GM18867 (cell line): ENCODE results near the gene CDK10.
"Not testable (repeated sequence)": the region's sequence is repeated elsewhere in the genome, so short reads cannot be mapped to it uniquely, and the experiment has no call there.

Source experiments
- ATAC-seq: cut with Tn5 transposase; IDR thresholded peaks from one replicate; pipeline ENCODE4 v1.9.1; 2021; ENCODE audit warnings: mild to moderate bottlenecking, moderate library complexity; ENCODE audit not compliant: unreplicated experiment

The CDK10 gene, protein sequence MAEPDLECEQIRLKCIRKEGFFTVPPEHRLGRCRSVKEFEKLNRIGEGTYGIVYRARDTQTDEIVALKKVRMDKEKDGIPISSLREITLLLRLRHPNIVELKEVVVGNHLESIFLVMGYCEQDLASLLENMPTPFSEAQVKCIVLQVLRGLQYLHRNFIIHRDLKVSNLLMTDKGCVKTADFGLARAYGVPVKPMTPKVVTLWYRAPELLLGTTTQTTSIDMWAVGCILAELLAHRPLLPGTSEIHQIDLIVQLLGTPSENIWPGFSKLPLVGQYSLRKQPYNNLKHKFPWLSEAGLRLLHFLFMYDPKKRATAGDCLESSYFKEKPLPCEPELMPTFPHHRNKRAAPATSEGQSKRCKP

DNA sequence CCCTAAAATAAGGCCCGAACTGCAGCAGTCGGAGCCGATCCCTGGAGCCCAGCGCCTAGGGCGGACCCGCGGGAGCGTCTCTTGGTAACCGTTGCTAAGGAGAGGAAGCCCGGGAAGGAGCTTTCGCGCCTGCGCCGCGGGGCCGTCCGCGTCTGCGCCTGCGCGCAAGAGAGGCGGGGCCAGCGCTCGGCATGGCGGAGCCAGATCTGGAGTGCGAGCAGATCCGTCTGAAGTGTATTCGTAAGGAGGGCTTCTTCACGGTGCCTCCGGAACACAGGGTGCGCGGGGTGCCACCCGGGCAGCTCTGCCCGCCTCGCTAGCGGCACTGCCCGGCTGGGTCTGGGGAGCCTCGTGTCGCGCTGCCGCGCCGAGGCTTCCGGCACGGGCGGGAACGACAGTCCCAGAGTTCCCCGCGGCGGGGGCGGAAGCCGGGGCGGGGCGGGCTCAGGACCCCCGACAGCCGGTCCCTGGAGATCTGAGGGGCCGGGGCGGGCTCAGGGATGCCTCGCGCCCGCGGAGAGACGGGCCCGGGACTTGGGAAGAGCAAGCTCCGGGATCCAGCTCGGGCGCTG is at the start of gene CDK10:
Gene CDK10 (plus strand): TSS at position 170 of the 572 bp plus-strand sequence. CDS start 22 bp downstream, at position 192.
- ATAC-seq = peak; percentile 79

DNA sequence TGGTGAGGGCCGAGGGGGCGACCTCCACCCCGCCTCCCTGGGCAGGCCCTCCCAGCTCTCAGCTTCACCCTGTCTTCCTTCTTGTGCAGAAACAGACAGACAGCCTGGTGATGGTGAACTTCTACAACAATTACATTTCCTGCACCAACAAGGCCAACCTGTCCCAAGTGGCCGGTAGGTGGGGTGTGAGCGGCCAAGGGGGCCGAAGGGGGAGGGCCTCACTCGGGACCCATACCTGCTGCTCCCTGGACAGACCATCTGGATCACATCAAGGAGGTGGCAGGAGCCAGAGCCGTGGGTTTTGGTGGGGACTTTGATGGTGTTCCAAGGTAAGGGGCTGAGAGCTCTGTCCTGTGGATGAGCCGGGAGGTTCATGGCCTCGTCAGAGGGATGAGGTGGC is 49.1 kb upstream of the CDK10 start:
- no peak for ATAC-seq

DNA sequence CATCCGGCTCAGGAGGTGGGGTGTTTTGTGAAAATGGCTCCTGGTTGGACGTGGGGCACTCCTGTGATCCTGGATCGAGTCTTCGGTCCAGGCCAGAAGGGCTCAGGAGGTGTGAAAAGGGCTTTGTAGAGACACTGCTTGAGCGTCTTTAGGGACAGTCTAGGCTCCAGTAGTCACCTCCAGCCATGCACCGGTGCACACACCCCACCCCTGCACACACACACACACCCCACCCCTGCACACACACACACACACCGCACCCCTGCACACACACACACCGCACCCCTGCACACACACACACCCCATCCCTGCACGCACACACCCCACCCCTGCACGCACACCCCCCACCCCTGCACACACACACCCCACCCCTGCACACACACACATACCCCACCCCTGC is 48.0 kb upstream of the CDK10 start:
- ATAC-seq = no peak

DNA sequence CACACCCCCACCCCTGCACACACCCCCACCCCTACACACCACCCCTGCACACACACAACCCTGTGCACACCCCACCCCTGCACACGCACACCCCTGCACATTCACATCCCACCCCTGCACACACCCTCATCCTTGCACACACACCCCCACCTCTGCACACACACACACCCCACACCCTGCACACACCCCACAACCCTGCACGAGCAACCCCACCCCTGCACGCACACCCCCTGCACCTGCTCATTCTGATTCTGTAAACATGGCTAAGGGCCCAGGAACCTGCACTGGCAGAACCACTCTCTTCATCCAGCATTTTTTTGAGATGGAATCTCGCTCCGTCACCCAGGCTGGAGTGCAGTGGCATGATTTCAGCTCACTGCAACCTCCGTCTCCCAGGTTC is 47.1 kb upstream of the CDK10 start:
- ATAC-seq = no peak

DNA sequence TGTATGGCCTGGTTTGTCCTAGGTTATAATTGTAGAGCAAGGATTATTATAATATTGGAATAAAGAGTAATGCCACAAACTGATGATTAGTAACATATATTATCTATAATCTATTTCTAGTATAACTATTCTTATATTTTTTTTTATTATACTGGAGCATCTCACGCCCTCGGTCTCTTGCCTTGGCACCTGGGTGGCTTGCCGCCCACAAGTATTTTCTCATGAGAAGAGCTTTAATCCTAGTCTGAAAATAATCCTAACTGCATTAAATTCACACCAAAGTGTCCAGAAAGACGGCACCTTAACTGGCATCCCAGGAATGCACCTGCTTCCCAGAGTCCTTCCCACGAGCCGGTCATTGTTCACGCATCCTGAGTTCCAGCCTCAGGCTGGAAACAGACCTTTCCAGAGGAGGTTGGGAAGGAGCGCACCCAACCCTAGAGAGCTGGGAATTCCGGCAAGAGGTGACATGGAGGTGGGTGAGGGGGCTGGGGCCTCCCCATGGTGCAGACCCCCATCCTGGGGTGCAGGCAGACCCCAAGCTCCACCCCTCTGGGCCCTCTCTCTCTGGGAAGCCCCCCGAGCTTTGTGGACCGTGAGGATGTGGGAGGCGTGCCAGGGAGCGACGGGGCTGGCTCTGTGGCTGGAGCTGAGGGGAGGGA is 44.9 kb upstream of the CDK10 start:
- no peak for ATAC-seq

DNA sequence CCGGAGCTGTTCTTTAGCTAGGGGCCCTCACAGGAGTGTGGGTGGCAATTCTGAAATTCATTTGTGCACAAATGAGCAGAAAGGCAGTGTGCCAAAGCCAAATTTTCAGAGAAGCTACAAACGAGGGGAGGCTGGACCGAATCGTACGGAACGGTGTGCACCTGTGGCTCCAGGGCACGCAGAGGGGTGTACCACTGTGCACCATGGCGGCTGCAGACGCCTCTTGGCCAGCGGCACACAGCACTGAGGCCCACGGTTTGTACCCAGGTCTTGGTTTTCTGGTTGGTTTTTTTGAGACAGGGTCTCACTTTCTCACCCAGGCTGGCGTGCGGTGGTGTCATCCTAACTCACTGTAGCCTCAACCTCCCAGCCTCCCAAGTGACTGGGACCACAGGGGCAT is 43.9 kb upstream of the CDK10 start:
- no peak for ATAC-seq

DNA sequence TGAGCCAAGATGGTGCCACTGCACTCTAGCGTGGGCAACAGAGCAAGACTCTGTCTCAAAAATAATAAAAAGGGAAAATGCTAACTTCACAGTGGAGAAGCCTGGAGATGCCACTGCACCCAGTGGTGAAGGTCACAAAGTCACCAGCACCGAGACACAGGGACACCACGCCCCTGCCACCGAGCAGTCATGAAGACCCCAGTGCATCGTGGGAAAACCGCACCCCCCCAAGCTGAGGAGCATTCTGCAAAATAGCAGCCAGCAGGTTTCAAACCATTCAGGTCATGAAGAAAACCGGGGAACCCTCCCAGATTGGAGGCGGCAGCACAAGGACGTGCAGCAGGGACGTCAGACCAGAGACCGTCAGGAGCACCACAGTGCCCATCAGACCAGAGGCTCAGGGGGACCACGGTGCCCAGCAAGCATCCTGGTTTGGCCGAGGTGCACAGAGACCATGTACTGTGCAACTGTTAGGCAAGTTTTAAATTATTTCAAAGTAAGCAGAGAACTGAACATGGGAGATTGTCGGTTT is 42.7 kb upstream of the CDK10 start:
- no peak for ATAC-seq

DNA sequence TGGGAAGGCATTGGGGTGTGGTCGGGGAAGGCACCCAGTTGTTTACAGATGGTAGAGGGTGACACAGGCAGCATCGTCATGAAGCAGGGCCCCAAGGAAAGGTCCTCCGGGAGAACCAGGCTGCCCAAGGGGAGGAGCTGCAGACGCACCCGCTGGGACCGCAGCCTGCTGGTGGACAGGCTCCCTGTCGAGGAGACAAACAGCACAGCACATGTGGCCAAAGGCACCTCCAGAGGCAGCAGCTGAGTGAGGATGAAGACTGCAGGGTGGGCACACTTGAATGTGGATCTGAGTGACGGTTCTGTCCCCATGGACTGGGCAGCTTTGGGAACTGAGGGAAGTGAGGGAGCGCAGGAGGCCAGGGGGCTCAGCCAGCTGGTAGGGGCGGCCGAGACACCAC is 41.4 kb upstream of the CDK10 start:
- no peak for ATAC-seq

DNA sequence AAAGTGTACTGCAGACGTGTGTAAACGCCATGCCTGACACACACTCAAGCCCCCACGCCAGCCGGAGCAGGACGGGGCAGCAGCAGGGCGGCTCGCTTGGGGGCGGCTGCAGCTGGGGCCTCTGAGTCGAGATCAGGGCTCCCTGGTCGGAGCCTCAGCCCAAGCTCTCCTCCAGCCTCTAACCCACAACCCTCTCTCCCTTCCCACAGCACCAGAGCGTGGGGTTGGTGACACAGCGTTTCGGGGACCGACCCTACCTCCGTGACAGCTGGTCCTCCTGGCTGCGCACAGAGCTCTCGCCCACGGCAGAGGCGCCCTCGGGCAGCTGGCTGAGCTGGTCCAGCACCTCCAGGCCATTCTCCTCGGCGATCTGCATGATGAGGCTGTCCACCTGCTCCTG is 40.2 kb upstream of the CDK10 start:
- no peak for ATAC-seq

DNA sequence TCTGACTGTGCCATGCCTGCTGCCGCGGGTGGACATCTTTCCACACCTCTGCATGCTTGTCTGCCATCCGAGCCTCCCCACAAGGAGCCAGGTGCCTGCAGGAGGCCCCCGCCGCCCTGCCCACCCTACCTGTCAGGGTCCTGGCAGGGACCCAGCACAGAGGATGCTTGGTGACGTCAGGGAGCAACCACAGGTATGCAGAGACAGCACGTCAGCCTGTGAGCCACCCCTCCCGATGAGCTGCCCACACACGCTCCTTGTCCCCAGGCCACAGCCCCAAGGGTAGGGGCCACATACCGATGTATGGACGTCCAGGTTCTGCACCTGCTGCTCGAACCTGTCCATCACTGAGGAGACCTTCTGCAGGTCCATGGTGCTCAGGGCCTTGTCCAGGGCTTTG is 39.6 kb upstream of the CDK10 start:
- no peak for ATAC-seq

DNA sequence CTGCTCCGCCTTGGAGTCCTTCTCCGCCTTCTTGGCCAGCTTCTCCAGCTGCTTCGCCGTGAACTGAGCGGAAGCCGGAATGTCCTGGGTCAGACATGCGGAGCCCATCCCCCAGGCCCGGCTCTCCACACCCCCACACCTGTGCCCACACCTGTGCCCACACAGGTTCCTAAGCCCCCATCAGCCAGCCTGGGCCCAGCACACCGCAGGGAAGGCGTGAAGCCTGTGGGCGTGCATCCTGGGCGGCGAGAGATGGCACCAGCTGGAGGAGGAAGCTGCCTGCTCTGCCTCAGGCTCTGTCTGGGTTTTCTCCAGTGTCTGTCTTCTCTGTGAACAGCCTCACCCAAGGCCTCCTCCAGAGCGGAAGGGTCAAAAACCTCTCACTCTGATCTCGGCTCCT is 34.9 kb upstream of the CDK10 start:
- ATAC-seq = no peak

DNA sequence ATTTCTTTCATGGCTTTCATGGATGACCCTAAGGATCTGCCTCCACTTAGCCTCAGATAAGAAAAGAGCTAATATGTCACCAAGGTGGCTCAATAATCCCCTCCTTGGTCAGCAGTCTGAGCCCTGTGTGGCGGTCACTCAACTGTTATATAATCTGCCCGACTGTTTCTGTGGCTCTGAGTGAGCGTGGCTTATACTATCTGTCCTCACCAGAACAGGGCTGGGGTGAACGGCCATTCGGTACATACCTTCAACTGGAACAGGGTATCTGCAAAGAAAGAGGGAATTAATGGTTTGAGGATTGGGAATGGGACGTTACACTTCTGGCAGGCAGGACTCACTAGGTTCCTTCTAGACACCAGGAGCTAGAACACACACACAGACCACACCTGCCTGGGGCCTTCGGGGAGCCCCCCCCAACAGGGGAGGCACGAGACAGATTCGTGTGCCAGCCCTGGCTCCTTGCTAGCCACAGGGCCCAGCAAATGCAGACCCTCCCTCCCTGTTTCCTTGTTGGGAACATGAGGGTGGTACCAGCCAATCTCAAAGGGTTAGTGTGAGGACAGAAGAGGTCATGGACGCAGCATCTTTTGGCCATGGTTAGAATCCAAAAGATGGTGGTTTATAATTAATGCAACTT is 32.7 kb upstream of the CDK10 start:
- no peak for ATAC-seq

DNA sequence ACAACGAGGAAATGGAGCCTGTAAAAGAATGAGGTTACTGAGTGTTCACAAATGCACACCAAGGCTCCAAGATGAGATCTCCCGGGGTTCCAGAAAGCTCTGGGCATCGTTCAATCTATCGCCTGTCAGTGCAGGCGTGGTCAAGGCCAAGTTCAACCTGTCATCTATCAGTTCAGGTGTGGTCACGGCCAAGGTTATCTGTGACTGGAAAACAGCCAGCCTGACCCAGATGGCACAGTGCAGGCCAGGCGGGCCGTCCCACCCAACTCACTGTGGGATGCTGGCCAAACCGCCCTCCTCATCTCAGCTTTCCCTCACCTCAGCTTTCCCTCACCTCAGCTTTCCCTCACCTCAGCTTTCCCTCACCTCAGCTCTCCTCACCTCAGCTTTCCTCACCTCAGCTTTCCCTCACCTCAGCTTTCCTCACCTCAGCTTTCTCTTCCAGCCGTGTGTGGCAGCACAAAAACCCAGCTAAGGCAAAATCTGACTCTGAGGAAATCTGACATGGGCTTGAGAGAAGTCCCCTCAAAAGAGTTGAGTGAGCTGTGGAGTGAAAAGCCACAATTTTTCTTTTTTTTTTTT is 31.3 kb upstream of the CDK10 start:
- ATAC-seq = no peak

DNA sequence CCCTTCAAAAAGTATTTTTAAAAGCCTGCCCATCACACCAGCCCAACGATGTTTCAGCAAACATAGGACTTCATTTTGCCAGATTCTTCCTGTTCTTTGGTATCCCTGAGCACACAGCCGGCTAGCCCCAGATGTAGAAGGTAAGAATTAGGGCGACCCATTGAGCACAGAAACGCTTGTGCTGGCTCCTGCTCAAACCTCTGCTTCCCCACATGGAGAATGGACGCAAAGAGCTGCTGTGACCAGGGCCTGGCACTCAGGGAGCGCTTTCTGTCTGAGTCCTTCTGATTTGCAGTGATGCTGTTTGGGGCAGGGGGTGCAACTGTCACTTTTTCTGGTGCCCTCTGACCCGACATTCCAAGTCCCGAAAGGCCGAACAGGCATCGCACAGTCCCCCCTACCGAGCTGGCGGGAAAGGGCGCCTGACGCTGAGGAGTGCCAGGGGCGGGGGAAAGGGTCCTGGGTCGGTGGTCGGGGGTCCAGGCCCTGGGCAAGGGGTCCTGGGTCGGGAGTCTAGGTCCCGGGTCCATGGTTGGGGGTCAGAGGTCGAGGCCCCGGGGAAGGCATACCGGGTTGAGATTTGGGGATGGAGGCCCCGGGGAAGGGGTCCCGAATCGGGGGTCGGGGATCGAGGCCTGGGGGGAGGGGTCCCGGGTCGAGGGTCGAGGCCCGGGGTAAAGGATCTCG is 29.9 kb upstream of the CDK10 start:
- no peak for ATAC-seq

DNA sequence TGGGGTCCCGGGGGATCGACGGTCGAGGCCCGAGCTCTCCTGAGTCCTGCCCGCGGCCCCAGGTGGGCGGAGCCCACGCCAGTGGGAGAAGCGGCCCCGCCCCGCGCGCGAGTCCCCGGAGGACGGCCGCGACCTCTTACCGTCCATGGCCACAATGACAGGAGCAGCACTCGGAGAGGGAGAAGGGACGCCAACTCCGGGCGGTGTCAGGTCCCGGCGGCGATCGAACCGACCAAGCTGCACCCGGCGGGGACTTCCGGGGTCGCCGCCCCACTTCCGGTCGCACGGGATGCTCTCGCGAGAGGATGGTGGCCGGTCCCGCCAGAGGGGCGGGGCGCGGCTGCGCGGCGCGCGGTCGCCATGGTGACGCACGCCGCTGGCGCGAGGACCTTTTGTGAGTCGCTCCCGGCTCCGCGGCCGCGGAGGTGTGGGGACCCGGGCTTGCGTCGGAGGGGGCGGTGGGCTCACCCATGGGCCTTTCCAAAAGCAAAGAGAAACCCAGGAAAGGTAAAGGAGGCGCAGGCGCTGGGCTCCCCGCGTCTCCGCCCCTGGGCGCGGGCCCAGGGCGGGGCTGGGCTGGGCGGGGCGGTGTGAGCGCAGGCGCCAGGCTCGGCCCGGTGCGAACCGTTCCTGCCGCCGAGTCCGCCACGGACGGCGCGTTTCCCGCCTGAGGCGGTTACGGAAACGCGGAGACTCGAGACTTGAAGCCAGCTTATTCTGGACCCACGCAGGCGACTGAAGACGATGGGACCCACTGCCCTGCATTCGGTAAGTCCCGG is 28.9 kb upstream of the CDK10 start, which contains the start of the genes CHMP1A and SPATA33:
Gene CHMP1A (minus strand): TSS at position 267 of the 779 bp plus-strand sequence. CDS start 120 bp downstream, at position 147.
Gene SPATA33 (plus strand): TSS at position 395 of the 779 bp plus-strand sequence. CDS start 76 bp downstream, at position 471.
- peak; percentile 89 for ATAC-seq

DNA sequence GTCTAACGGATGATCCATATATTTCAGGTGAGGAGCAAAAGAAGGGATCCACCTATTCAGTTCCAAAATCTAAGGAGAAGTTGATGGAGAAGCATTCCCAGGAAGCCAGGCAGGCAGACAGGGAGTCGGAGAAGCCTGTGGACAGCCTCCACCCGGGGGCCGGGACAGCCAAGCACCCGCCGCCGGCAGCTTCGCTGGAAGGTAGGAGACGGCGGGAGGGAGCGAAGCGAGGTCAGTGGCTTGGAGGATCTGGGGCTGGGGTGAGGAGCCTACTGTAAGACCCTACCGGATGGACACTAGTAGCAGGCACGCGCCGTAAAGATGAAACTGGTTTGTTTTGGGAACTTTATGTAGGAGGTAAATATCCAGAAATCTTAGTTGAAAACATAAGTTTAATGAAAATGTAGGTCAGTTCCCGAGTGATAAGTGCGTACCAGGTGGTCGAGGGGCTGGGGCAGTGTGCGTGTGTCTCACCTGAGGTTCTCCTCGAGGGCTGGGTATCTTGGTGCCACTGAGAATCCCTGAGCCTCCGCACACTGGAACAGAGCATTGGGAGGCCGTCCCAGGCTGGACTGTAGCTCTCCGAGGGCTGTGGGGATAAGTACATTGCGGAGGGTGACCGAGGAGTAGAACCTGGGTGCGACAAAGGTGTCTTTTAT is 28.1 kb upstream of the CDK10 start:
- ATAC-seq = no peak

DNA sequence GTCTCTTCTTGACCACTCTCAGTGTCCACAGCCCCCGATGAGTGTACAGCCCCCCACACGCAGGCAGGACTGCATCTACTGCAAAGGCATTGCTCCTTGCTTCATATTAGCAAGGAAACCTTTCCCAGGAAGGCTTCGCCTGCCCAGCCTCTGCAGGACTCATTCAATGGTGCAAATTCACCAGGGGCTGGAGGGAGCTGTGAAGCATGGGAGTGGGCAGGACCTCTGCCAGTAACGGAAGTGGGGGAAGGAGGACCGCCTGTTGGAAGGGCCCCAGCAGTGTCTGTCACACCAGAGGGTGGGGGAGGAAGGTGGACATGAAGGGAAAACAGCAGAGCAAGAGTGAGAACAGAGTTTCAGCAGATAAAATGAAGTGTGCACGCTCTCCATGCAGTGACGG is 26.3 kb upstream of the CDK10 start:
- ATAC-seq = no peak

DNA sequence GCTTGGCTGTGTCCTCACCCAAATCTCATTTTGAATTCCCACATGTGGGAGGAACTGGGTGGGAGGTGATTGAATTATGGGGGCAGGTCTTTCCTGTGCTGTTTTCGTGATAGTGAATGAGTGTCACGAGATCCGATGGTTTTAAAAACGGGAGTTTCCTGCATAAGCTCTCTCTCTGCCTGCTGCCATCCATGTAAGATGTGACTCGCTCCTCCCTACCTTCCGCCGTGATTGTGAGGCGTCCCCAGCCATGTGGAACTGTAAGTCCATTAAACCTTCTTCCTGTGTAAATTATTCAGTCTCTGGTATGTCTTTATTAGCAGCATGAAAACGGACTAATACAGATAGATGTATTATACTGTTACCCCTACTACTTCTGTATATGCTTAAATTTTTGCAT is 25.3 kb upstream of the CDK10 start:
- no peak for ATAC-seq

DNA sequence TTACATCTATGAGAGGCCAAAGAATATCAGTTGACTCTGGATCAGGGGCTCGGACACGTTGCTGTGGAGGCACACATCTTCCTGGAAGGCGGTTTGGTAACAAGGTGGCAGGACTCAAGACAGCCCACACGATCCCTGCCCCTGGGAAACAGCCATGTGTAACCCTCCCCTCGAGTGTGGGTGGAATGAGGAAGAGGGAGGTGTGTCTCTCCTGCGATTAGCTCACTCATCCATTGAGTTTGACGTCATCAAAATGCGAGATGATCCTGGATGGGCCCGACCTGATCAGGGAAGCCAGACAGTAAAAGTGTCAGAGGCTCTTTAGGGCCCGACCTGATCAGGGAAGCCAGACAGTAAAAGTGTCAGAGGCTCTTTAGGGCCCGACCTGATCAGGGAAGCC is 22.3 kb upstream of the CDK10 start:
- ATAC-seq = not testable (repeated sequence)
